NCI-H1694 (cell line): ENCODE results near the gene LMO2.
"Not testable (repeated sequence)": the region's sequence is repeated elsewhere in the genome, so short reads cannot be mapped to it uniquely, and the experiment has no call there.

Source experiments
- DNase-seq: peaks from one replicate; lab custom pipeline; 2025; lab: John Stamatoyannopoulos, UW

LMO2 gene

GRCh38 chr11:33861386-33861785 is 30.5 kb downstream of the LMO2 start:
- no peak for DNase-seq

DNA sequence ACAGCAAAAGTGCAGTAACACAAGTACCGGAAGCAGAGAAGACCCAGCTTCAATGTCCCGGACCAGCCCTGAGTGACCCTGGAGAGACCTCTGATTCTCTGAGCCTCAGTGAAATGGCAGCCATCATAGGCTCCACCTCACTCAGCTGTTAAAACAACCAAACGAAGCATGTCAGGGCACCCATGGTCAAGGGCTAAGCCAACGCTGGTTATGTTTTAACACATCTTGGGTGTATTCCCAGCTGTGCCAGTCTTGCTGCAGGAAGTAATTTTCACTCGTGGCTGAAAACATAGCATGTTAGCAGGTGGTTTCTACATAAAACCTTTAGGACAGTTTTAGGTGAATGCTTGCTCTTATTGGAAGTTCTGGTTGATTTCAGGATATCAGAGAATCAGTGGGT is 30.9 kb downstream of the LMO2 start:
- DNase-seq: no peak

- no peak for DNase-seq
Measured at GRCh38 chr11:33859306-33859705, 32.6 kb downstream of the LMO2 start.

DNA sequence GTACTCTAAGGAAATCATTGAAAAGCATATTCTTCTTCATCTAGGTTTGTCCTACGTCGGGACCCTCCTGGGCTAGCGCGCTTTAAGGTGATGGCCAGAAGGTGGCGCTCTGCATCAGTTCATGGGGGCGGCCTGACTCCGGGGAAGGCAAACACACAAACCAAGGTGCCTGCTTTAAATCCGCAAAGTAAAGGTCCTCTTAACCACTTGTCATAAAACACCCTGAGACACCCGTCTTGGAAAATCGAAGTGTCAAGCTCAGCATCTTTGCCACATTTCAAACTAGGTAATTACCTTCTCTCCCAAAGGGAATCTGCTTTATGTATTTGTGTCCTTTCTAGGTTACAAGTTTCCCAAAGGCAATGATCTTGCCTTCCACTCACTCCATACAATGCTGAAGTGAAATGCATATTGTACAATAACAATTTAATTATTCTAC is 33.9 kb downstream of the LMO2 start:
- DNase-seq: peak; percentile 56

- no peak for DNase-seq
Measured at GRCh38 chr11:33855500-33855899, 36.4 kb downstream of the LMO2 start.

- no peak for DNase-seq
Measured at GRCh38 chr11:33848717-33849390, 43.0 kb downstream of the LMO2 start.

DNA sequence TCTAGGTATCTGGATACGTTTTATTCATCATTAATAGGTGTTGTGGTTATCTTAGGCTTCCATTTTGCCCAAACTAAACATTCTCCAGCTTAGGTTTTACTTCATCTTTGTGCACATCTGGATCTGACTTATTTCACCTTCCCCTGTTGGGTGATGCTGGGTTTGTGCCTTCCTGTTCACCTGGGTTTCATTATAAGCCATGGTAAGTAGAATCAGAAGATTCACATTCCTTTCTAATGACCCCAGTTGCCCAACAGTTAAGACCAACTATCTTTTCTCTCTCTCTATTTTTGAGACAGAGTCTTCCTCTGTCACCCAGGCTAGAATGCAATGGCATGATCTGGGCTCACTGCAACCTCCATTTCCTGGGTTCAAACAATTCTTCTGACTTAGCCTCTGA is 44.6 kb downstream of the LMO2 start:
- DNase-seq: no peak

DNA sequence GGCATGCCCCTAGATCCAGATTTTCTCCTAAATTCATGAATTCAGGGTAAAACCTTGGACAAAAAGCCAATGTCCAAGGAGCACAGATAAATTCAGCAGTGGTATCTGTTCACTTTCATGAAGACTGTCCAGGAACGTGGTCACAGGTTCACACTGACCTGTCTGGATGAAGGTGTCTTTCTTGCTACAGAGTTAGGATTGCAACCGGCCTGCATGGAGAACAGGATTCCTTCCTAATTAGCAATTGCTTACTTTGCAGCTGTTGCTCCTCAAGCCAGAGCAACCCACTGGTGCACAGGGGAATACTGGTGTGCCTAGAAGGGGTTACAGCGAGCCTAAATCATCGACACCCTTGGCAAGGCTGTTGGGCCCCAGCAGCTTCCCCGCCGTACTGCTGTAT is 47.6 kb downstream of the LMO2 start:
- DNase-seq: no peak

DNA sequence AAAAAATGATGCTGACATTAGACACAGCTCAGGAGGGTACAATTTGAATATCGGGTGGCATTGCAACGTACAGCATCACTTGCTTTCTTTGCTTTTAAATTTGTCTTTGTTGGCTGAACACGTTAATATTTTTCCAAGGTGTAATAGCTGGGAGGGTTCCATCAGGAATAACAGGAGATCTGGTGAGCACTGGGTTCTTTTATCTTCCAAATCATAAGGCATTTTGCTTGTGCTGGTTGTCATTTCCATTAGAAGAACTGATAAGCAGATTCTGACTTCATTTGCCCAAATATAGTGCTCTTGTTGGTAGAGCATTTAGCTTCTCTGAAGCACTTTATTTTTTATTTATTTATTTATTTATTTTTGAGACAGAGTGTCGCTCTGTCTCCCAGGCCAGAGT is 48.9 kb downstream of the LMO2 start:
- DNase-seq: no peak

- no peak for DNase-seq
Measured at GRCh38 chr11:33842236-33842915, 49.5 kb downstream of the LMO2 start.

DNA sequence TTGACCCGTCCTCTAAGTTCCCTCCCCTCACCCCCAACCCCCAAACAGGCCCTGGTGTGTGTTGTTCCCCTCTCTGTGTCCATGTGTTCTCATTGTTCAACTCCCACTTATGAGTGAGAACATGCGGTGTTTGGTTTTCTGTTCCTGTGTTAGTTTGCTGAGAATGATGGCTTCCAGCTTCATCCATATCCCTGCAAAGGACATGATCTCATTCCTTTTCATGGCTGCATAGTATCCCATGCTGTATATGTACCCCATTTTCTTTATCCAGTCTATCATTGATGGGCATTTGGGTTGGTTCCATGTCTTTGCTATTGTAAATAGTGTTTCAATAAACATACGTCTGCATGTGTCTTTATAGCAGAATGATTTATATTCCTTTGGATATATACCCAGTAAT is 53.6 kb downstream of the LMO2 start:
- DNase-seq: not testable (repeated sequence)

DNA sequence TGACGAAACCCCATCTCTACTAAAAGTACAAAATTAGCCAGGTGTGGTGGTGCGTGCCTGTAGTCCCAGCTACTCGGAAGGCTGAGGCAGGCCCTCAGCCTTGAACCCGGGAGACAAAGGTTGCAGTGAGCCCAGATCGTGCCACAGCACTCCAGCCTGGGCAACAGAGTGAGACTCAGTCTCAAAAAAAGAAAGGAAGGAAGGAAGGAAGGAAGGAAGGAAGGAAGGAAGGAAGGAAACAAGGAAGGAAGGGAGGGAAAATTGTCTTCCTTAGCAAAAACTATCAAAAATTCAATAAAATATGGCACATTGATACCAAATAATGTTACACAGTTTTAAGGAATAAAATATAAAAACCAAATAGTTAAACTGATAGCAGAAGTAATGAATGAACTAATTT is 54.5 kb downstream of the LMO2 start:
- not testable (repeated sequence) for DNase-seq

DNA sequence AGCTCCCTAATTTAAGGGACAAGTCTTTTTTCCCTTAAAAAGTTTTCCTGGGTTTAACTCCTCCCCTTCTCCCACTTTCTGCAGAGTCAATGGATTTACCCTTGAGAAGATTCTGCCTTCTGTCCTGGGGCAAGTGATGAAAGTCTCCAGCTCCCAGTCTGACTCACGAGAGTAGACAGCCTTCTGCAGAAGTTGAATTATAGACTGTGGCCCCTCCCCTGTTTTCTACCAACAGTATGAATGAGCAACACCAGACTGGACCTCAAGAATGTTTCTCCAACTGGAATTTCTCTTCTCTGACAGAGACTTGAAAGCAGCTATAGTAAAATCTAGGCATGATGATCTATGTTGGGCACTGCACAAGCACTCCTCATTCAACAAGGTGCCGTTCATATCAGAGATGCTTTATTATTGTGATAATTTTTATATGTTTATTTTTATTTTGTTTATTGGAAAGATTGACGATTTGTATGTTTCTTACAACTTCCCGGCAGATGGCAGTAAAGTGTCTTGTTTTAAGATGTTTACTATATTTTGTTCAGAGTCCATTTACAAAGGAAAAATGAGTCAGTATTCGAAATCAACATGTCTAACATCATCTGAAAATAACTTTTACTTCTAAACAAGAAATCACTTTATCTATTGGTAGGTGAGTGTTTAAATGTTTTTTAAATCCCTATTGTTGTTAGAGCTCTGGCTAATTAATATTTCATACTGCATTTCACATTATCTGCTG is 56.6 kb downstream of the LMO2 start:
- DNase-seq: peak; percentile 52

GRCh38 chr11:33832676-33833075 is 59.2 kb downstream of the LMO2 start:
- no peak for DNase-seq

DNA sequence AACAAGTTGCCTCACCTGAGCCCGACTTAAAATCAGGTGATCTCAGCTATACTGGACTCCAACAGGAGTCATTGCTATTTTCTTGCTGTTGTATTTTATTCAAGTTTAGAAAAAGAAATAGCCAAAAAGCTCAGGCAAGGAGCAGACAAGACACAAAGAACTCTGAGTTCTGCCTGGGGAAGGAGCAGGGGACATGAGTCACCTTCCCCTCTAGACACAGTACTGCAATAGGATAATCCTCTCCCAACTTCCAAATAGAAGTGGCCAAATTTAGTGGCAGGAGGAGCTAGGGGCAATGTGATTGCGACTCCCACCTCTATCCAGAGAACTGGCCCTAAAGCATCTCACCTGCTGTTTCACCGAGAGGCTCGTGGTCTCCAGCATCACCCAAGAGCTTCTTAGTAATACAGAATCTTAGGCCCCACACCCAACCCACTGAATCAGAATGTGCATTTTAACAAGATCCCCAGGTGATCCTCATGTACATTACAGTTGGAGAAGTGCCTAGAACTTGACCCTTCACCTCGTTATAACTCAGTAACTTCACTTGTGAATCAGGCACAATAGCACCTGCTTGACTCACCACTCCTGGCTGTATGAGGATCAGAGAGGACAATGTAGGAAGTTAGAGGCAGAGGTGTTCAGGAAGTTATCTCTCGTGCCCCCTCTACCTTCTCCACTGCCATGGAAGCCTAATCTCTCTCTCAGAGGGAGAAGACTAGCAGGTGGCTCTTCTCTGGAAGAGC is 60.8 kb downstream of the LMO2 start:
- DNase-seq: no peak

- peak; percentile 10 for DNase-seq
Measured at GRCh38 chr11:33829430-33830141, 62.3 kb downstream of the LMO2 start.

DNA sequence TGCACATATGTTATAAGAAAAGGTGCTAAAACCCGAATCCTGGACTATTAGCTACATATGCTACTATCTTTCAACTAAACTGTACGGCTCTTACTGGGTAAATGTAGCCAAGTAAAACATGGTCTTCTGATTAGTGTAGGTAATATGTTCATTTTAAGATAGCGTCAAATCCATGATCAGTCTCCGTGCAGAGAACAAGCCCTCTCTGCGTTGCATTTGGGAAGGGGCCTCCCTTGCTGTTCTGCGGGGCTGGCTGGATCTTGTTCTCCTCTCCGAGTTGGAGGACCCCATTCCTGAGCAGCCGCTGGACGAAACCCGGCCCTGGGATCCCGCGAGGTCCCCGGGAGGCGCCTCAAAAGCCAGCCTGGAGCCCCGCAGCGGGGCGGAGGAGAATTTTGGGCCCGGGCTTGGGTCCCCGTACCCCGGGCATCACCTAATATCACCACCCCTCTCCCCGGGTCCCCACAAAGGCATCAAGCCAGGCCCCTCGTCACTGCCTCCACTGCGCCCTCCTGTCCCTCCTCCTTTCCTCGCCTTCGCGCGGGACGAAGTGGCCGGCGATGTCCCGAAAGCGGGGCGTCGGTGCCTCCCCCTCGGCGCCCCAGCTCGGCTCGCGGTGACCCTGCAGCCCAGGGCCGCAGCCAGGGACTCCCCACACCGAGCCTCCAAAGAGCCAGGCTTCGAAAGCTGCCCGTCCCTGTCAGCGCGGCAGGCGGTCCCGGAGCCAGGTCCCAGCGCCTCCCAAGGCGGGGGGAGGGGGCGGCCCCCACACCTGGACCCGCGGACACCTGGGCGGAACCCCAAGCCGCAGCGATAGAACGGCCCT is 63.1 kb downstream of the LMO2 start:
- no peak for DNase-seq

DNA sequence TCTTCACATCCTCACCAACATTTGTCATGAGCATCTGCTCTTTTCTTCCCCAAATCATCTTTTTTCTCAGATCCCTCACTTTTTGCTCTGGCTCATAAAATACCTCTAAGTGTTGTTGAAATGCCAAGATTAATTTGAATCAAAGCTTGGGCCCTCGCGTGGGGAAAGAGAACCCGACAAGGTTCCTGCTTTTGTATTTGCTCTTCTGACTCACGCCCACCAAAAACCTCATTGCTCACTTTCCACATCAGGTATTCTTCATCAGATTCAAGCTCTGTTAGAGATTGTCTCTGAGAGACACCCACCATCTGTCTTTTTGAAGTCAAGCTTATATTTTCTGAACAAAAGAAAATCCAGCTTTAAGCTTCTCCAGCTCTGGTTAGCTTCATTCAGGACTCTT is 64.7 kb downstream of the LMO2 start:
- no peak for DNase-seq

- no peak for DNase-seq
Measured at GRCh38 chr11:33825854-33826560, 65.9 kb downstream of the LMO2 start.

- not testable (repeated sequence) for DNase-seq
Measured at GRCh38 chr11:33822981-33823380, 68.9 kb downstream of the LMO2 start.
